ENCODE measurements around the gene TRIM17.
A peak's percentile ranks its signal among the peaks of the same experiment; 100 is the strongest.

The TRIM17 gene

DNA sequence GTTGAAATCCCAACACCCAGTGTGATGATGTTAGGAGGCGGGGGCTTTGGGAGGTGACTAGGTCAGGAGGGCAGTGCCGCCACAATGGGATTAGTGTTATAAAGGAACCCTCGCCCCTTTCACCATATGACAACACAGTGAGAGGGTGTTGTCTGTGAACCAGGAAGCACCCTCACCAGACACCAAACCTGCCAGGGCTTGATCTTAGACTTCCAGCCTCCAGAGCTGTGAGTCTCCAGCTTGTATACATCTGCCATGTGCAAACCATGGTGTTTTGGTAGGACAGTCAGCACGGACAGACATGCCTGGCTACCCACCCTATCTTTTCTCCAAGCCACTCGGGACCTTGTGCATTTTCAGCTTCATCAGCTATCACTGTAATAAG, 14.0 kb downstream of the TRIM17 start:
- DNase-seq: no peak

GRCh38 chr1:228401782-228402640, 14.7 kb downstream of the TRIM17 start:
- no peak for DNase-seq

- DNase-seq: no peak
Observed at GRCh38 chr1:228400692-228401454, 15.8 kb downstream of the TRIM17 start.

GRCh38 chr1:228400237-228400651, 16.4 kb downstream of the TRIM17 start:
- no peak for DNase-seq

- no peak for DNase-seq
Observed at GRCh38 chr1:228399531-228400236, 17.0 kb downstream of the TRIM17 start.

DNA sequence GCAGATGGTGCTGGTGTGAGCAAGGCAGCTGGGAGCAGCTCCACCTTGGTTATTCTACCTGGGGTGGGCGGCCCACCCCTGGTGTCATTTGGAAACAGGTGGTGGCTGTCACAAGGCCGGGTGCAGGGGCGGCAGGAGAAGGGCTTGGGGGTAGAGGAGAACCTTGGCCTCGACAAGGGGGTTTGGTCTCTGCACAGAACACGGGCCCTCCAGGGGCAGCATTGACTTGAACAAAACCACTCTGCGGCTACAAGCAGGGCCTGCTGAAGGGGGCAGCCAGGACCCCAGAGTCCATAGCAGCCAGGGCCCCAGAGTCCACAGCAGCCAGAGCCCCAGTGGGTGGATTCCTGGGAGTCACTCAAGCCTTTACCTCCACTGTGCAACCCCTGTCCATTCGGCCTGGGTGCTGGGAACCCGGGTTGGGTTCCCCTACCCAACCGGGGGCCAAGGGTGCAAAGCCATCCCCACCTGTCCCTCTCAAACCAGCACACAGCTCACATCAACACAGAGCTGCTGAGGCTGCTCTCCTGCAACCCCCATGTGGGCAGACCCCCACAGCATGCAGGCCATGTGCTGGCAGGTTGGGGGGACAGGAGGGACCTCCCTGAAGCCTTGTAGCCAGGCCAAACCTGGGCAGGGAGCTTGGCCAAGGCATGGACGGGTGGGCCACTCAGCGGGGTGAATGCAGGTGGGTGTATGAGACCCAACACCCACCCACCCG, 17.8 kb downstream of the TRIM17 start:
- DNase-seq: no peak

- no peak for DNase-seq
Observed at GRCh38 chr1:228397966-228398365, 18.7 kb downstream of the TRIM17 start.

DNA sequence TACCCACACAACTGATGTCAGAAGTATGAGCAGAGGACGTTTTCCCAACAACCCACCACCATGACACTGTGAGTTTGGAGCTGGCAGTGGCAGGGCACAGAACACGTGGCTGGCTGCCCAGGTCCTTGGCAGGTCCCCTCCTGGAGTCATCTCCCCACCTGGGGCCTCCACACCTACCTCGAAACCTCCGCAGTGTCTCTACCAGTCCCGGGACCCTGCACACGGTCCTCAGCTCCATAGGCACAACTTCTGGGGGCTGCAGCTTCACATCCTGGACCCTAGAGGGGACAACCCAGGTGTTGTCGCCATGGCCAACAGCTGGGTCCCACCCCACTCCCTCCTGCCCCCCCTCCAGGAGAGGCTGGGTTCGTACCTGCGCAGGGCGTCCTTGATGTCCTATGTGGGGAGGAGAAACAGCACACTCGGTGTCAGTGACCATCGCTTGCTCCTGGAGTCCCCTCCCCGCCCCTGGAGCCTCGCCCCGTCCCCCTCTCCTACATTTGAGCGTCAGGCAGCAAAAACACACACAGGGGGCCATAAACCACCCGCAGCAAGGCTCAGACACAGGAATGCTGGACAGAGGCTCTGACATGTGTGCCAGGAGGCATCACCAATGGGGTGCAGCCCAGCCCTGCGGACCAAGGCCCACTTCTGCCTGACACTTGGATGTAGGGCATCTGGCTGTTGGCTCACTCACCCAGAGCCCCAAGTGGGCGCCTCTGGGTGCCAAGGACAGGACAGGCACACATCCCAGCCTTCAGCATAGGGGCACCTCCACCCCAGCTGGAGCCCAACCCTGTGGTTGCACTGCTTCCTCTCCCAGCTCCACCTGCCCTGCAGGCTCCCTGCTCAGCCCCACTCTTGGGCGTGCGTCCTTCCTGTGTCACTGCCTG, 19.6 kb downstream of the TRIM17 start:
- no peak for DNase-seq

GRCh38 chr1:228394571-228395394, 21.9 kb downstream of the TRIM17 start:
- DNase-seq: no peak

DNA sequence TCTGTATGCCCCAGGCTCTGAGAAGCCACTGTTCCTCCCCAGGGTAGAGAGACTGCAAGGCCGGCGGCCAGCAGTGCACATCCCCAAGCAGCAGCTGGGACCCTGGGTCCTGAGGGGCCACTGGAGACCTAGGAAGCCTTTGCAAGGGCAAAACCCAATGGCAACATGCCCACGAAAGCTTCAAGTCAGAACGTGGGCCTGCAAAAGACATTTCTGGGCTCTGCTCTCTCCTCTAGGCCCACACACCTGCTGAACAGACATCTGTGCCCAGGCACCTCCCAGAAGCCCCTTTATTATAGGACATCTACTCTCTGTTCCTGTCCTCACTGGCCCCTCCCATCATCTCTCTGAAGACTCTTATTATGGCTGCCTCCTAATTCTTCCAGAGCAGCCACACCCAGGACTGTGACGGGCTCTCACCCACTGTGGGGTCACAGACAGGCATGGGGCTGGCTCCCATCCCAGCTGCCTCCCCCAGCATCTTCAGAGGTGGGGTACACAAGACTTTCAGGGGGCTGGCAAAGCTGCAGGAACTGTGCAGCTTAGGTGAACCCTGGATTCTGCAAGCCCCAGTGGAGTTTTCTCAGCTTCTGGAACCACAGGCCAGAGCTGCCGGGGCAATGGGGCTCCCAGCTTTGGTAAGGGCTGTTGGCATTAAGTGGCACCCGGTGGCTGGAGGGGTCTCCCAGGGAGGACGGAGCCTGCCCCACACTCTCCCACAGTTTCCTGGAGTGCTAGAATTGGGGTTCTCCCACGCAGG, 22.7 kb downstream of the TRIM17 start:
- DNase-seq: no peak

- peak in 4 of 51 donors; percentile 12 to 35 (median 22) for DNase-seq
Observed at GRCh38 chr1:228393268-228393701, 23.4 kb downstream of the TRIM17 start.

- no peak for DNase-seq
Observed at GRCh38 chr1:228392111-228392936, 24.3 kb downstream of the TRIM17 start.

DNA sequence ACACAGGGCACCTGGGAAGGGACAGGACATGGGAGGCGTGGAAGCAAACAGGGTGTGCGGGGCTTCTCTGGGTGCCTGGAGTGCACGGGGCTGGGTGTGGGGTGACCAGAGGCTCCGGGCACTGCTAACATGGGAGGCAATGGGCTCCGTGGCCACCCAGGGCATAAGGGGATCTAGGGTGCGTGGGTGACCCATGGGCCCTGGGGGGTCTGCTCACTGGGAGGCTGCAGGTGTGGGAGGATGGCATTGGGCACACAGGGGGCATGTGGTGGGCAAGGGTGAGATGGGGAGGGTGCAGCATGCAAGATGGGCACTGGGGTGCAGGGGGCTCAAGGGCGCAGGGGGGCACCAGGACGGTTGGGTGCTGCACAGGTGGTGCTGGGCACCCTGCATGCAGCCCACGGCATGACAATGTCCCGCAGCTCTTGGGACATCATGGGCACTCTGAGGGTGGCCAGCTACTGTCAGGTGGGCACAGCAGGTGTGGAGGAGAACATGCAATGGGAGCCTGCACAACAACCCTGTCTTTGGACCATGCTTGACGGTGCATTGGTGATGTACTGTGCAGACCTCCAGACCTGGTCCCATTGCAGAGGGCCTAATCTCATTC, 25.1 kb downstream of the TRIM17 start:
- DNase-seq: no peak

- DNase-seq: no peak
Observed at GRCh38 chr1:228390649-228391048, 26.0 kb downstream of the TRIM17 start.

- no peak for DNase-seq
Observed at GRCh38 chr1:228387321-228387720, 29.3 kb downstream of the TRIM17 start.

DNA sequence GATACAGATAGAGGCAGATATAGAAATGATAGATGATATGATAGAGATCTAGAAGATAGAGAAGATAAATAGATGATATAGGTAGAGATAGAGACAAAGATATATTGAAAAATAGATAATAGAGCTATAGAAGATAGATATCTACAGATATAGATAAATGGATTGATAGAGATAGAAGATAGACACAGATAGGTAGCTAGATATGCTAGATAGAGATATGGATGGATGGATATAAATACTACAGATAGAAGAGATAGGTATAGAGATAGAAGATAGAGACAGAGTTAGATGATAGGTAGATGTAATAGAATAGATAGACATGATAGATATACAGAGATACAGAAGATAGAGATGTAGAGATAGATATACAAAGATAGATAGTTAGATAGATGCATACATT, 31.4 kb downstream of the TRIM17 start:
- no peak for DNase-seq

DNA sequence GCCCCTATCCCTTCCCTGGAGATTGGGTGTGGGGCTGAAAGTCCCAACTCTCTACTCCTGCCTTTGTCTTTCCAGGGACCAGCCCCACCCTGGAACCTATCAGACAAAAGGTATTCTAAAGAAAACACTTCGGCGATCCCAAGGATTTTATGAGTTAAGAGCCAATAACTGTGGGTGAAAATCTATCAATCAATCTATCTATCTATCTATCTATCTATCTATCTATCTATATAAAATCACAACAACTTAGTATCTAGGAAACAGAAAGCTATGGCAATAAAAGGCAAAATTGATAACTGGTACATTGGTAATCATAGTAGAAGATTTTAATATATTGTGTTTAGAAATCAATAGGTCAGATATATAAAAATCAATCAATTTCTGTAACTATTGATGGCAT, 32.9 kb downstream of the TRIM17 start:
- no peak for DNase-seq
